GM19397 (cell line): ENCODE data around the gene CCNT2.
"Not testable (repeated sequence)": the region's sequence is repeated elsewhere in the genome, so short reads cannot be mapped to it uniquely, and the experiment has no call there.

ENCODE experiments used
- ATAC-seq: cut with Tn5 transposase; IDR thresholded peaks from one replicate; pipeline ENCODE4 v1.9.1; 2021; ENCODE audit warnings: mild to moderate bottlenecking, moderate library complexity; ENCODE audit not compliant: unreplicated experiment

Gene CCNT2

GRCh38 chr2:134973241-134974138, 54.9 kb downstream of the CCNT2 start:
- ATAC-seq, result no peak

GRCh38 chr2:134975281-134976009, 56.8 kb downstream of the CCNT2 start:
- no peak for ATAC-seq

- ATAC-seq, result no peak
Measured at GRCh38 chr2:134976074-134976702, 57.6 kb downstream of the CCNT2 start.

- not testable (repeated sequence) for ATAC-seq
Measured at GRCh38 chr2:134977104-134977503, 58.5 kb downstream of the CCNT2 start.

GRCh38 chr2:134979221-134979620, 60.6 kb downstream of the CCNT2 start:
- ATAC-seq, result no peak

- ATAC-seq, result no peak
Measured at GRCh38 chr2:134980639-134981038, 62.0 kb downstream of the CCNT2 start.

GRCh38 chr2:134982603-134983002, 64.0 kb downstream of the CCNT2 start:
- no peak for ATAC-seq

GRCh38 chr2:134985061-134985460, 66.4 kb downstream of the CCNT2 start:
- no peak for ATAC-seq

- no peak for ATAC-seq
Measured at GRCh38 chr2:134988994-134989605, 70.5 kb downstream of the CCNT2 start.

- no peak for ATAC-seq
Measured at GRCh38 chr2:134999521-134999920, 80.9 kb downstream of the CCNT2 start.

- ATAC-seq, result no peak
Measured at GRCh38 chr2:135002836-135003235, 84.2 kb downstream of the CCNT2 start.

GRCh38 chr2:135004005-135004746, 85.6 kb downstream of the CCNT2 start:
- peak; percentile 83 for ATAC-seq

- ATAC-seq, result no peak
Measured at GRCh38 chr2:135005753-135006152, 87.1 kb downstream of the CCNT2 start.
